Tibial artery (tissue), 4 donors: ENCODE measurements around the gene ALPL.

Source experiments
- DNase-seq, 2 donors: peaks; one replicate each; pipeline ENCODE4 v3.0.0-alpha.2; 2019
- H3K27ac ChIP-seq, 2 donors: fragments of 200-600 bp; sonication (generic) in 1 of 2; 1 replicate in 1 of 2; 2 replicates in 1 of 2; pipeline ENCODE4 v1.5.1; 2018 to 2019; ENCODE audit warnings: mild to moderate bottlenecking in 1 of 2
- H3K27me3 ChIP-seq, 2 donors: fragments of 200-600 bp; sonication (generic) in 1 of 2; one replicate each; pipeline versions ENCODE4 v1.5.1 to v1.6.0; 2016 to 2019
- H3K36me3 ChIP-seq, 3 donors: fragments of 200-600 bp; sonication (generic) in 2 of 3; one replicate each; pipeline ENCODE4 v1.5.1; 2016 to 2019; ENCODE audit warnings: mild to moderate bottlenecking in 2 of 3
- H3K4me1 ChIP-seq, 4 donors: fragments of 200-600 bp; sonication (generic) in 2 of 4; 1 replicate in 3 of 4; 2 replicates in 1 of 4; pipeline ENCODE4 v1.5.1; 2016 to 2019
- H3K4me3 ChIP-seq, 2 donors: fragments of 200-600 bp; sonication (generic) in 1 of 2; 1 replicate in 1 of 2; 2 replicates in 1 of 2; pipeline ENCODE4 v1.5.1; 2018 to 2019; ENCODE audit warnings: mild to moderate bottlenecking in 2 of 2
- H3K9me3 ChIP-seq, 3 donors: fragments of 200-600 bp; sonication (generic) in 1 of 3; one replicate each; pipeline ENCODE4 v1.5.1; 2016 to 2019
- CTCF ChIP-seq, 2 experiments: fragments of 200-600 bp in 1 of 2; fragments of 450-650 bp in 1 of 2; IDR thresholded peaks; one replicate each; pipeline ENCODE4 v1.5.1; 2017 to 2019; ENCODE audit warnings: antibody characterized with exemption in 2 of 2, mild to moderate bottlenecking in 1 of 2, moderate library complexity in 1 of 2
- intact Hi-C: fragments of 100-400 bp; cut with DNase I; formaldehyde crosslinking; loops from one replicate; pipeline ENCODE4 v1.15.0; 2023; ENCODE audit warnings: low total_unique reads

ALPL gene

GRCh38 chr1:21619375-21619947 is 110.2 kb downstream of the ALPL start:
- H3K27me3 ChIP-seq = peaks cover 0 to 52% of the 10 kb centered on the region in 2 donors
- no peaks in the 10 kb centered on the region for H3K9me3 ChIP-seq
- DNase-seq = no peak
- no peaks in the 10 kb centered on the region for H3K36me3 ChIP-seq
- intact Hi-C loops = no loop called here
- H3K27ac ChIP-seq = no peak overlapping the region
- TF ChIP-seq CTCF (IDR thresholded peaks at IDR 0.05) = no peak
- peaks cover 0 to 35% (median 2%) of the 10 kb centered on the region in 4 donors for H3K4me1 ChIP-seq
- H3K4me3 ChIP-seq = no peak overlapping the region

GRCh38 chr1:21620011-21620410 is 110.8 kb downstream of the ALPL start:
- H3K4me3 ChIP-seq = no peak overlapping the region
- no peak for TF ChIP-seq CTCF (IDR thresholded peaks at IDR 0.05)
- no peak for DNase-seq
- intact Hi-C loops = no loop called here
- peaks cover 0 to 57% of the 10 kb centered on the region in 2 donors for H3K27me3 ChIP-seq
- H3K4me1 ChIP-seq = peaks cover 0 to 35% (median 2%) of the 10 kb centered on the region in 4 donors
- H3K36me3 ChIP-seq = no peaks in the 10 kb centered on the region
- no peak overlapping the region for H3K27ac ChIP-seq
- H3K9me3 ChIP-seq = no peaks in the 10 kb centered on the region

- Histone ChIP-seq H3K4me3 (no peak overlapping the region), H3K4me1 (peaks cover 0 to 35% (median 2%) of the 10 kb centered on the region in 4 donors), H3K27ac (no peak overlapping the region), H3K36me3 (no peaks in the 10 kb centered on the region), H3K27me3 (peaks cover 0 to 60% of the 10 kb centered on the region in 2 donors), H3K9me3 (no peaks in the 10 kb centered on the region)
- no peak for DNase-seq
- TF ChIP-seq CTCF (IDR thresholded peaks at IDR 0.05) = no peak
- intact Hi-C loops = no loop called here
Observed at GRCh38 chr1:21620496-21620895, 111.3 kb downstream of the ALPL start.

- H3K27ac ChIP-seq = no peak overlapping the region
- intact Hi-C loops = no loop called here
- no peaks in the 10 kb centered on the region for H3K9me3 ChIP-seq
- TF ChIP-seq CTCF (IDR thresholded peaks at IDR 0.05) = no peak
- H3K4me1 ChIP-seq = peaks cover 0 to 35% (median 2%) of the 10 kb centered on the region in 4 donors
- H3K27me3 ChIP-seq = peaks cover 0 to 60% of the 10 kb centered on the region in 2 donors
- no peak for DNase-seq
- no peak overlapping the region for H3K4me3 ChIP-seq
- H3K36me3 ChIP-seq = no peaks in the 10 kb centered on the region
Observed at GRCh38 chr1:21621051-21621450, 111.8 kb downstream of the ALPL start.

- no peak overlapping the region for H3K27ac ChIP-seq
- intact Hi-C loops = no loop called here
- H3K9me3 ChIP-seq = no peaks in the 10 kb centered on the region
- H3K36me3 ChIP-seq = no peaks in the 10 kb centered on the region
- no peak overlapping the region for H3K4me3 ChIP-seq
- peaks cover 0 to 66% of the 10 kb centered on the region in 2 donors for H3K27me3 ChIP-seq
- H3K4me1 ChIP-seq = peaks cover 0 to 35% (median 2%) of the 10 kb centered on the region in 4 donors
- TF ChIP-seq CTCF (IDR thresholded peaks at IDR 0.05) = no peak
- no peak for DNase-seq
Observed at GRCh38 chr1:21621761-21622436, 112.7 kb downstream of the ALPL start.
